Measurements from ENCODE around the gene SMIM28.
"Not testable (repeated sequence)": the region's sequence is repeated elsewhere in the genome, so short reads cannot be mapped to it uniquely, and the experiment has no call there.

The SMIM28 gene

GRCh38 chr6:138405816-138406413, 28.2 kb downstream of the SMIM28 start:
- no peak for DNase-seq (ENCODE audit: low read depth in 2 of 2)

GRCh38 chr6:138406443-138406842, 28.7 kb downstream of the SMIM28 start:
- no peak for DNase-seq (ENCODE audit: low read depth in 2 of 2)

- DNase-seq (ENCODE audit: low read depth in 2 of 2) = no peak
These were observed 32.5 kb downstream of the SMIM28 start for GRCh38 chr6:138410048-138410735.

GRCh38 chr6:138410972-138411880, 33.5 kb downstream of the SMIM28 start:
- DNase-seq (ENCODE audit: low read depth in 2 of 2) = no peak

- DNase-seq (ENCODE audit: low read depth in 2 of 2) = no peak
These were observed 37.4 kb downstream of the SMIM28 start for GRCh38 chr6:138415125-138415524.

- no peak for DNase-seq (ENCODE audit: low read depth in 2 of 2)
These were observed 38.5 kb downstream of the SMIM28 start for GRCh38 chr6:138416206-138416605.

- no peak for DNase-seq (ENCODE audit: low read depth in 2 of 2)
These were observed 39.9 kb downstream of the SMIM28 start for GRCh38 chr6:138417493-138418117.

- DNase-seq (ENCODE audit: low read depth in 2 of 2) = no peak
These were observed 40.5 kb downstream of the SMIM28 start for GRCh38 chr6:138418118-138418742.

GRCh38 chr6:138419766-138420165, 42.1 kb downstream of the SMIM28 start:
- no peak for DNase-seq (ENCODE audit: low read depth in 2 of 2)

GRCh38 chr6:138420356-138420755, 42.7 kb downstream of the SMIM28 start:
- DNase-seq (ENCODE audit: low read depth in 2 of 2) = no peak

- DNase-seq (ENCODE audit: low read depth in 2 of 2) = no peak
These were observed 43.4 kb downstream of the SMIM28 start for GRCh38 chr6:138421089-138421488.

GRCh38 chr6:138421608-138422007, 43.9 kb downstream of the SMIM28 start:
- DNase-seq (ENCODE audit: low read depth in 2 of 2) = no peak

- no peak for DNase-seq (ENCODE audit: low read depth in 2 of 2)
These were observed 45.2 kb downstream of the SMIM28 start for GRCh38 chr6:138422861-138423260.

GRCh38 chr6:138424004-138424904, 46.5 kb downstream of the SMIM28 start:
- DNase-seq (ENCODE audit: low read depth in 2 of 2) = no peak

- DNase-seq (ENCODE audit: low read depth in 2 of 2) = not testable (repeated sequence)
These were observed 47.6 kb downstream of the SMIM28 start for GRCh38 chr6:138425256-138425655.

- DNase-seq (ENCODE audit: low read depth in 2 of 2) = no peak
These were observed 48.9 kb downstream of the SMIM28 start for GRCh38 chr6:138426500-138427123.

GRCh38 chr6:138427701-138428100, 50.0 kb downstream of the SMIM28 start:
- no peak for DNase-seq (ENCODE audit: low read depth in 2 of 2)

GRCh38 chr6:138428944-138429598, 51.4 kb downstream of the SMIM28 start:
- no peak for DNase-seq (ENCODE audit: low read depth in 2 of 2)

- no peak for DNase-seq (ENCODE audit: low read depth in 2 of 2)
These were observed 52.1 kb downstream of the SMIM28 start for GRCh38 chr6:138429761-138430160.
